ENCODE measurements around the gene NLRC5.

The NLRC5 gene

GRCh38 chr16:57024894-57025680 is 35.7 kb downstream of the NLRC5 start:
- H3K36me3 ChIP-seq (ENCODE audit: insufficient read depth, low read length) = no peaks in the 10 kb centered on the region
- H3K9ac ChIP-seq (ENCODE audit: low read depth, low read length) = no peak overlapping the region
- peaks cover 6% of the 10 kb centered on the region for H3K4me1 ChIP-seq (ENCODE audit: insufficient read depth, low read length)
- no peaks in the 10 kb centered on the region for H3K9me3 ChIP-seq (ENCODE audit: control insufficient read depth, insufficient read depth, low read length)

GRCh38 chr16:57025941-57026777 is 36.8 kb downstream of the NLRC5 start:
- Histone ChIP-seq H3K4me1 (ENCODE audit: insufficient read depth, low read length) (peaks cover 6% of the 10 kb centered on the region), H3K9ac (ENCODE audit: low read depth, low read length) (no peak overlapping the region), H3K9me3 (ENCODE audit: control insufficient read depth, insufficient read depth, low read length) (no peaks in the 10 kb centered on the region), H3K36me3 (ENCODE audit: insufficient read depth, low read length) (no peaks in the 10 kb centered on the region)

GRCh38 chr16:57026778-57027062 is 37.4 kb downstream of the NLRC5 start:
- H3K4me1 ChIP-seq (ENCODE audit: insufficient read depth, low read length) = peaks cover 6% of the 10 kb centered on the region
- no peak overlapping the region for H3K9ac ChIP-seq (ENCODE audit: low read depth, low read length)
- H3K9me3 ChIP-seq (ENCODE audit: control insufficient read depth, insufficient read depth, low read length) = no peaks in the 10 kb centered on the region
- no peaks in the 10 kb centered on the region for H3K36me3 ChIP-seq (ENCODE audit: insufficient read depth, low read length)

- Histone ChIP-seq H3K9ac (ENCODE audit: low read depth, low read length) (no peak overlapping the region), H3K36me3 (ENCODE audit: insufficient read depth, low read length) (no peaks in the 10 kb centered on the region), H3K9me3 (ENCODE audit: control insufficient read depth, insufficient read depth, low read length) (no peaks in the 10 kb centered on the region), H3K4me1 (ENCODE audit: insufficient read depth, low read length) (peaks cover 6% of the 10 kb centered on the region)
Observed at GRCh38 chr16:57027067-57027466, 37.7 kb downstream of the NLRC5 start.

- Histone ChIP-seq H3K4me1 (ENCODE audit: insufficient read depth, low read length) (peaks cover 6% of the 10 kb centered on the region), H3K9ac (ENCODE audit: low read depth, low read length) (no peak overlapping the region), H3K36me3 (ENCODE audit: insufficient read depth, low read length) (no peaks in the 10 kb centered on the region), H3K9me3 (ENCODE audit: control insufficient read depth, insufficient read depth, low read length) (no peaks in the 10 kb centered on the region)
Observed at GRCh38 chr16:57028086-57028485, 38.7 kb downstream of the NLRC5 start.

- no peaks in the 10 kb centered on the region for H3K9me3 ChIP-seq (ENCODE audit: control insufficient read depth, insufficient read depth, low read length)
- H3K4me1 ChIP-seq (ENCODE audit: insufficient read depth, low read length) = peaks cover 6% of the 10 kb centered on the region
- no peaks in the 10 kb centered on the region for H3K36me3 ChIP-seq (ENCODE audit: insufficient read depth, low read length)
- no peak overlapping the region for H3K9ac ChIP-seq (ENCODE audit: low read depth, low read length)
Observed at GRCh38 chr16:57029161-57030160, 40.1 kb downstream of the NLRC5 start.

- no peaks in the 10 kb centered on the region for H3K9me3 ChIP-seq (ENCODE audit: control insufficient read depth, insufficient read depth, low read length)
- H3K4me1 ChIP-seq (ENCODE audit: insufficient read depth, low read length) = peaks cover 6% of the 10 kb centered on the region
- no peak overlapping the region for H3K9ac ChIP-seq (ENCODE audit: low read depth, low read length)
- H3K36me3 ChIP-seq (ENCODE audit: insufficient read depth, low read length) = no peaks in the 10 kb centered on the region
Observed at GRCh38 chr16:57030346-57030902, 41.1 kb downstream of the NLRC5 start.

GRCh38 chr16:57031156-57031555 is 41.8 kb downstream of the NLRC5 start:
- Histone ChIP-seq H3K36me3 (ENCODE audit: insufficient read depth, low read length) (no peaks in the 10 kb centered on the region), H3K9ac (ENCODE audit: low read depth, low read length) (no peak overlapping the region), H3K4me1 (ENCODE audit: insufficient read depth, low read length) (peaks cover 6% of the 10 kb centered on the region), H3K9me3 (ENCODE audit: control insufficient read depth, insufficient read depth, low read length) (no peaks in the 10 kb centered on the region)

GRCh38 chr16:57032346-57032745 is 43.0 kb downstream of the NLRC5 start:
- Histone ChIP-seq H3K9ac (ENCODE audit: low read depth, low read length) (no peak overlapping the region), H3K36me3 (ENCODE audit: insufficient read depth, low read length) (no peaks in the 10 kb centered on the region), H3K4me1 (ENCODE audit: insufficient read depth, low read length) (peaks cover 6% of the 10 kb centered on the region), H3K9me3 (ENCODE audit: control insufficient read depth, insufficient read depth, low read length) (no peaks in the 10 kb centered on the region)

- Histone ChIP-seq H3K9ac (ENCODE audit: low read depth, low read length) (no peak overlapping the region), H3K4me1 (ENCODE audit: insufficient read depth, low read length) (peaks cover 6% of the 10 kb centered on the region), H3K36me3 (ENCODE audit: insufficient read depth, low read length) (no peaks in the 10 kb centered on the region), H3K9me3 (ENCODE audit: control insufficient read depth, insufficient read depth, low read length) (no peaks in the 10 kb centered on the region)
Observed at GRCh38 chr16:57032931-57033330, 43.6 kb downstream of the NLRC5 start.

- H3K9me3 ChIP-seq (ENCODE audit: control insufficient read depth, insufficient read depth, low read length) = no peaks in the 10 kb centered on the region
- H3K9ac ChIP-seq (ENCODE audit: low read depth, low read length) = no peak overlapping the region
- H3K36me3 ChIP-seq (ENCODE audit: insufficient read depth, low read length) = no peaks in the 10 kb centered on the region
- no peaks in the 10 kb centered on the region for H3K4me1 ChIP-seq (ENCODE audit: insufficient read depth, low read length)
Observed at GRCh38 chr16:57036315-57036714, 47.0 kb downstream of the NLRC5 start.

GRCh38 chr16:57036945-57037344 is 47.6 kb downstream of the NLRC5 start:
- no peaks in the 10 kb centered on the region for H3K9me3 ChIP-seq (ENCODE audit: control insufficient read depth, insufficient read depth, low read length)
- H3K36me3 ChIP-seq (ENCODE audit: insufficient read depth, low read length) = no peaks in the 10 kb centered on the region
- no peaks in the 10 kb centered on the region for H3K4me1 ChIP-seq (ENCODE audit: insufficient read depth, low read length)
- no peak overlapping the region for H3K9ac ChIP-seq (ENCODE audit: low read depth, low read length)

- H3K36me3 ChIP-seq (ENCODE audit: insufficient read depth, low read length) = no peaks in the 10 kb centered on the region
- no peak overlapping the region for H3K9ac ChIP-seq (ENCODE audit: low read depth, low read length)
- no peaks in the 10 kb centered on the region for H3K9me3 ChIP-seq (ENCODE audit: control insufficient read depth, insufficient read depth, low read length)
- no peaks in the 10 kb centered on the region for H3K4me1 ChIP-seq (ENCODE audit: insufficient read depth, low read length)
Observed at GRCh38 chr16:57038166-57038565, 48.8 kb downstream of the NLRC5 start.

Measured in ES-I3 (cell line).